NOMO-1 treated with dmso at 0.1 percent for 144 hours (cell line): ENCODE measurements around the gene SPHKAP.
"Not testable (repeated sequence)": the region's sequence is repeated elsewhere in the genome, so short reads cannot be mapped to it uniquely, and the experiment has no call there.

ENCODE experiments used
- DNase-seq: peaks from one replicate; lab custom pipeline; 2025; ENCODE audit not compliant: unreplicated experiment; lab: John Stamatoyannopoulos, UW

SPHKAP gene, protein sequence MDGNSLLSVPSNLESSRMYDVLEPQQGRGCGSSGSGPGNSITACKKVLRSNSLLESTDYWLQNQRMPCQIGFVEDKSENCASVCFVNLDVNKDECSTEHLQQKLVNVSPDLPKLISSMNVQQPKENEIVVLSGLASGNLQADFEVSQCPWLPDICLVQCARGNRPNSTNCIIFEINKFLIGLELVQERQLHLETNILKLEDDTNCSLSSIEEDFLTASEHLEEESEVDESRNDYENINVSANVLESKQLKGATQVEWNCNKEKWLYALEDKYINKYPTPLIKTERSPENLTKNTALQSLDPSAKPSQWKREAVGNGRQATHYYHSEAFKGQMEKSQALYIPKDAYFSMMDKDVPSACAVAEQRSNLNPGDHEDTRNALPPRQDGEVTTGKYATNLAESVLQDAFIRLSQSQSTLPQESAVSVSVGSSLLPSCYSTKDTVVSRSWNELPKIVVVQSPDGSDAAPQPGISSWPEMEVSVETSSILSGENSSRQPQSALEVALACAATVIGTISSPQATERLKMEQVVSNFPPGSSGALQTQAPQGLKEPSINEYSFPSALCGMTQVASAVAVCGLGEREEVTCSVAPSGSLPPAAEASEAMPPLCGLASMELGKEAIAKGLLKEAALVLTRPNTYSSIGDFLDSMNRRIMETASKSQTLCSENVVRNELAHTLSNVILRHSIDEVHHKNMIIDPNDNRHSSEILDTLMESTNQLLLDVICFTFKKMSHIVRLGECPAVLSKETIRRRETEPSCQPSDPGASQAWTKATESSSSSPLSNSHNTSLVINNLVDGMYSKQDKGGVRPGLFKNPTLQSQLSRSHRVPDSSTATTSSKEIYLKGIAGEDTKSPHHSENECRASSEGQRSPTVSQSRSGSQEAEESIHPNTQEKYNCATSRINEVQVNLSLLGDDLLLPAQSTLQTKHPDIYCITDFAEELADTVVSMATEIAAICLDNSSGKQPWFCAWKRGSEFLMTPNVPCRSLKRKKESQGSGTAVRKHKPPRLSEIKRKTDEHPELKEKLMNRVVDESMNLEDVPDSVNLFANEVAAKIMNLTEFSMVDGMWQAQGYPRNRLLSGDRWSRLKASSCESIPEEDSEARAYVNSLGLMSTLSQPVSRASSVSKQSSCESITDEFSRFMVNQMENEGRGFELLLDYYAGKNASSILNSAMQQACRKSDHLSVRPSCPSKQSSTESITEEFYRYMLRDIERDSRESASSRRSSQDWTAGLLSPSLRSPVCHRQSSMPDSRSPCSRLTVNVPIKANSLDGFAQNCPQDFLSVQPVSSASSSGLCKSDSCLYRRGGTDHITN (N-terminal part only)

DNA sequence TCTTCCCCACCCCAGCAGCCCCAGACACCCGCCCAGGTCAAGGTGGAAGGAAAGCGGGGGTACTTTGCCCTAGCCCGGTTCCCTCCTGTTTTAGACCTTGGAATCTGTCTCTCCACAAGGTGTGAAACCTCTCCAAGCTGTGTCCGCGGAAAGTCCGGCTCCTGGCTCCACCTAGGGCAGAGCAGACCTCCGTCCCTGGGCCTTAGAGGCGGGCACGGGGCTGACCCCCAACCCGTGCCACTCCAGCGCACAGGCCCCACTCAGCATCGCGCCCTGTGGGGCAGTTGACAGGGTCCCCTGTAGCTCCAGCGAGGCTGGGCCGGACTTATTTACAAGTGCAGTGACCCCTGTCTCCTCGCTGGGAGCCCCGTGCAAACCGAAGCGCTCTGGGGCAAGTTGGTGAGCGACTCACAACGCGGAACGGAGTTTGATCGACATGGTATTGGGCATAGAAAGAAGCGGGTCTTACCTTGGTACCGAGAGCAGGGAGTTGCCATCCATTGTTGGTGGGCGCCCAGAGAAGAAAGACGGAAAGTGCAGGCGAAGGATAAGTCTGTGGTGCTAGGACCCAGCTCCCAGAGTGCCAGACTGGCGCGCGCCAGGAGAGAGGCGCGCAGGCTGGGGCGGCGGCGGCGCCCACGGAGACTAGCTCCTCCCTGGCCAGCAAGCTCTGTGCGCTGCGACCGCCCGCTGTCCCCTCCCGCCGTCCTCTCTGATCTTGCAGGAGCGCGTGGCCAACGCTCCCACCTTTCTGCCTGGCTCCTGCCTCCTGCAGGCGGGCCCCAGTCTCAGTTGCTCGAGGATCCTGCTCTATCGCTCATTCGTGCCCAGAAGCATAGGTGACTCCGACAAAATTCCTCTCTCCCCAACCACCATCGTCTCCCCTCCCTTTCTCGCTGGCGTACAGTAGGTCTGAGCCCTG lies at the start of gene SPHKAP:
Gene SPHKAP, minus strand, starts transcription at position 590 of the 922 bp plus-strand sequence. Its CDS starts 89 bp downstream, at position 501.
- no peak for DNase-seq

DNA sequence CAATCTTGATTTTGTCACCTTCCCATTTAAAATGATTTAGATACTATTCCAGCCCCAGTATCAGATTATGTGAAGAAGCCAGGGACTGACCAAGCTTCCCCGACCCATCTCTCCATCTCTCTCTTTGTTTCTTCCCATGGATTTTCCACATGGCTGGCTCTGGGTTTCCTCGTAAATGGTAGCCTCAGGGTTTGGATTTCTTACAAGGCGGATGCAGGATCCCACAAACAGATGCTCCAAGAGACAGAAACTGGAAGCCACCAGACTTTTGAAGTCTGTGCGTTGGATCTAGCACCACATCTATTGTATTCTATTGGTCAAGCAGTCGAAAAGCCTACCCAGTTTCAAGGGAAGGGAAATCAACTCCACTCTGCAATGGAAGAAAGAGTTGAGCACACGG lies 46.0 kb upstream of the SPHKAP start:
- DNase-seq, result no peak

DNA sequence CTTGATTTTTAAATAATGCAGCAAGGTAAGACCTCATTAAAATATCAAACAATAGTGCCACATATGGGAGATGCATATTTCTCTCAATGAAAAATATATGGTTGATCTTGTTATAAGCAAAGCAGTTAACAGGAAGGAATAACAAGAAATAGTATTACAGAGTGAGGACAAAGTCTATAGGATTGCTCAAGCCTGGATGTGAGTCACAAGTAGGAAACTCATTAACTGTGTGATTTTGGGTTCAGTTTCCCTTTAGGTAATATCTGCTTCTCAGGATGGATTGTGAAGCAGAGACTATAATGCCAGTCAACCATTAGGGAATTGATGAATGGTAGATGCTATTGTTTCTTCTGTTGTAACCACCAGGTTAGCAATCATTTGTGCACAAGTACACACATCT lies 42.9 kb upstream of the SPHKAP start:
- DNase-seq, result no peak

DNA sequence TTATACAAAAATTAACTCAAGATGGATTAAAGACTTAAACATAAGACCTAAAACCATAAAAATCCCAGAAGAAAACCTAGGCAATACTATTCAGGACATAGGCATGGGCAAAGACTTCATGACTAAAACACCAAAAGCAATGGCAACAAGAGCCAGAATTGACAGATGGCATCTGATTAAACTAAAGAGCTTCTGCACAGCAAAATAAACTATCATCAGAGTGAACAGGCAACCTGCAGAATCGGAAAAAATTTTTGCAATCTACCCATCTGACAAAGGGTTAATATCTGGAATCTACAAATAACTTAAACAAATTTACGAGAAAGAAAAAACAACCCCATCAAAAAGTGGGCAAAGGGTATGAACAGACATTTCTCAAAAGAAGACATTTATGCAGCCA lies 37.1 kb upstream of the SPHKAP start:
- DNase-seq, result not testable (repeated sequence)

DNA sequence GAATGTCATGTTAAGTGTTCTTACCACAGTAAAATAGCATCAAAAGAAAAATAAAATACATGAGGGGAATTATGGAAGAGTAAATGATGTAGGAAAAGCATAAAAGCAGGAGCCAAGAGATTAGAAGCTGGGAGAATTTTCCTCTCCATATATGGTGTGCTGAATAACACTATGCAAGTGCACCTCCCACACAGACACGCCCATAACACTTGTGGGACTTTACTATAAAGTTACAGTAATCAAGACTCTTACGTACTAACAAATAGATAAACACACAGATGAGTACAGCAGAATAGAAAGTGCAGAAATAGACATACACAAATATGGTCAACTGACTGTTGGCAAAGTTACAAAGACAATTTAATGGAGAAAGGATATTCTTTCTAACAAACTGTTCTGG lies 16.0 kb upstream of the SPHKAP start:
- DNase-seq, result no peak

DNA sequence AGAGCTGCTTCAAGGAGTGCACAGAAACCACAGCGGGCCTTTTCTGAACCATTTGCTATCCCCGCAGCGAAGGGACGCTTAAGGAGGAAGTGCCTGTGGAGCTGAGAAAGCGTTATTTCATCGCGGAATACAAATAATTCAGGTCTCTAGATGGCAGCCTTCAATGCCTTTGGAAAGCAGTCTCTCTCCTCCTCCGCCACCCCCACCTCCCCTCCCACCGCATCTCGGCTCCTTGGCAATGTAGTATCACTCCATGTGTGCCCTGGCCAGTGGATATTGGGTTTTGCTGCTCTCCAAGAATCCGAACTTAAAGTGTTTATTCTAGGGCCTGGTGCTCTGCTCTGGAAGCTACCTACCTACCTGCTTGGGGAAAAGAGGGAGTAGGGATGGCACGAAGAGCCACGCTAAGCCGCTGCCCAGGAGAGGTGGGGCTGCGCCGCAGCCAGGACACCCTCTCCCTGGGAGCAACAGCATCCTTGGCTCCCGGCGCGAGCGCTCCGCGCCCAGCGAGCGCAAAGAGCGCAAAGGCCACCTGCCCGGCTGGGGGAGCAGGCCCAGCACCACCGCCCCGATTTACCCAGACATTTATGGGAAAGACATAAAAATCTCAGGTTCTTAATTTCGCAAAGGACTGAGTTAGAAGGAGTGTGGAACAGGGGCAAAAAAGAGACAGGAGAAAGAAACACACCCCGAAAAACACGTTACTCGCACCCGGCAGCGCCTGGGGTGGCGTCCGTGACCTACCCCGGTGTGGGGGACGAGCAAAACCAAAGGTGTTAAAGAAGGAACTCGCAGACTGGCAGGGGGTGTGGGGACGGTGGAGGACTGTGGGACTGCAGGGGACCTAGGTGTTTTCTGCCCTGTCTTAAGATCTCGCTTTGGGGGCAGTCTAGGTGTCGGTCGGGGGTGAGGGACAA lies 1.0 kb downstream of the SPHKAP start:
- no peak for DNase-seq

DNA sequence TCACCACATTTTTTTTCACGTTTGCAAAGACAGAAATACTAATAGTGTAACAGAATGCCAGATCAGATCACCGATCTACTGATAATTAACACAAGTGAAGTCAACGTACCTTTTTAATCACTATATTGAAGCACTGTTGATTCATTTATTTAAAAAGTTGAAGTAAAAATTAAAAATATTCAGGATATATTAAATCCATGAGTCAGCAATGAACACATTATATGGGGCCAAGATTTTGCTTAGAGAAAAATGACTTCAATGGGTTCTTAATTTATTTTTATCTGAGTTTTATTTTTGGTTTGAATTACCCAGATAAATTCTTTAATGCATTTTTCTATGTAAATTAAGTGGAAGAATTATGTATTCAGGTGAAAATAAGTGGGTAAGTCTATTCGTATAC lies 14.2 kb downstream of the SPHKAP start:
- DNase-seq, result no peak

DNA sequence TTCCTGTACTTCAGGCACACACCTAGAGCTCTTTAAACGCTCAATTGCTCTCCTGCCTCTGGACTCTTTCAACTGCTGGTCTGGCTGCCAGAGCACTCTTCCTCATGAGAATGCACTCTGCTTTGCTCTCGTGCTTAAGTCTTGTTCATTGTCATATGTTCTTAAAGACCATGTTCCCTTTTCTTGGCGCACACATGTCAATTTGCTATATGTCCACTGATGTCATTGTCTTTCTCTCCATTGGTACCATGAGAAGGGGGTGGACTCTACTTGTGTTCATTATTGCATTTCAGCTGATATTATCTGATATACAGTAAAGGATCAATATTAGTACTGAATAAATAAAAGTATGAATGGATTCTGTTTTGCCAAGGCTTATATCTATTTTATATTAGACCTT lies 16.8 kb downstream of the SPHKAP start:
- no peak for DNase-seq

DNA sequence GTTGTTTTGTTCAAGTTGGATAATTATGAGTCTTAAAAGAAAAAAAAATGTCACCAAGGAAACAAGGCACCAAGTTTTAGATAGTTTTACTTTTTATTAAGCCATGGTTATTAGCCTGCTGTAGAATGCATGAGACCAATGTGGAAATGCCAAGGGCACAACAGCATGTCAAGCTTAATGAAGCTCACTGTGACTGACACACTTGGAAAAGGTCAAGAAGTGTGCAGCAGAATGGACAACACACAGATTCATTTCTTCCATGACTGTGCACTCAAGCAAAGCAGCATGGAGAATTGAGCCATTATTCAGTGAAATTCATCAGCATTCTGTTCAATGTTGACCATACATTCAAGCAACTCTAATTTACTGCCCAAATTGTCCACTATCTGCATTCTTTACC lies 23.6 kb downstream of the SPHKAP start:
- DNase-seq, result no peak

DNA sequence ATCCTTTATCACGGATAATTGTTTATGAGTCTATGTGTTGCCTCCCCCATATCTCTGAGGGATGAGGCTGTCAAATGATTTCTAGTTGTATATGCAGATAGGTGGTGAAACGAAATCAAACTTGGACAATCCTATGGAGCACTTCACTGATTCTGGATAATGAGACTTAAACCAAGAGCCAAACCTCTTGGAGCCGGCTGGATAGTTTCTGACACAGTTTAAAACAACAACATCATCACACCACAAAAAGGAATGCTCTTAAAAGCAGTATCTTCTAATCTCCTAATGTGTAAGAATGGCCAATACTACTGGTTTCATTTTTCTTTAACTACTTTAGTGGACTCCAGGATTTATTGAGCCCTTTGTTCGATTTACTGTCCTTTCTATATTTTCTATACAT lies 36.5 kb downstream of the SPHKAP start:
- DNase-seq, result no peak

DNA sequence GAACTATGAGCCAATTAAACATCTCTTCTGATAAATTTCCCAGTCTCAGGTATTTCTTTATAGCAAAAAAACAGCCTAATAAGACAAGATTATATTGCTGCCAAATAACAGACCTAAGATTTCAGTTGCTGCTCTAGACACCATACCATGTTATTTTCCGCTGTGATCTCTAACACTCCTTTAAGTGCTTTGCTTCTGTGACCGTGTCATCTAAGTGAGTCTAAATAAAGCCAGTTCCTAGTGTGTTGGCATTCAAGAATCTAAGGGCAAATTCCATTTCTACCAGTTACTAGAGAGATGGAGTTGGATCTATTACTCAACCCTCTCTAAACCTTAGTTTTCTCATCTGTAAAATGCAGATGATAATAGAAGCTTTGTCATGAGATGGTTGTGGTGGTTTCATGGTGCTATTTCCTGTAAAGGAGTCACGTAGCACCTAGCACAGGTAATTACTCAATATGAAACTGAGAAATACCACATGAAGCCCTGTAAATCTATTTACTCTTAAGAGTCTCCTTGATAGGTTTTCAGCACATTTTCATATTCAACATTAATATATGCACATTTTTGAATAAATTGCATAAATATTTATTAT lies 40.5 kb downstream of the SPHKAP start:
- no peak for DNase-seq

DNA sequence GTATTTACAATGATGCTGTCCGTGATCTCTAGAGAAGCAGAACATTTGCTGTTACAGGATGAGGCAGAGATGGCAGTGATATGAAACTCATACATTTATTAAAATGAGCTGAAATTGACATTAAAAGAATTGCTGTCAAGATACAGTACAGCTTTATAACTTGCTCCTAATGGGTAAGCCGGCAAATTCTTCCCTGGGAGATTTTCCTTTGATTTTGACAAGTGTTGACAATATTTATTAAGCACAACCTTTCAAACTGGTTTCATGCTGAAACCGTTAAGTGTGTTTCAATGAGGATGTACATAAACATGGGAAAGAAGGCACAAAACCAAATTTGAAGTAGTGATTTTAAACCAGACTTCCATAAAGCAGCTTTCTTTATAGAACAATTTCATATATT lies 45.5 kb downstream of the SPHKAP start:
- DNase-seq, result no peak

DNA sequence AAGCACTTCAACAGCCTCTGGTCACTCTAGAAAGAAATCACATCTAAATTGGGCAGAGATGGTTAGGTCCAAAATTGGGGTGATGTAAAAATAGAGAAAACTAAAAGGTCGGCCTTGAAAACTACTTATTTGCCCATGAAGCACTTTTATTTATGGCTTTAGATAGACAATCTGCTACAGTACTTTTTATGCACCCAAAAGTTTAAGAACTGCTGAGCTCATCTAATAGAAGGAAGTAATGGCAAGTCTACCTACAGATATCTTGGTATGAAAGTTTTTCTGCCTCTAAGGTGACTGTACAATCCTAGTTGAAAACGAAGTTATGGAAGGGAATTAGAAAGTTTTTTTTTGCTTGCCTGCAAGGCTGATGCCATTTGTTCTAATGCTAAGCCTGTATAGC lies 46.2 kb downstream of the SPHKAP start:
- no peak for DNase-seq

DNA sequence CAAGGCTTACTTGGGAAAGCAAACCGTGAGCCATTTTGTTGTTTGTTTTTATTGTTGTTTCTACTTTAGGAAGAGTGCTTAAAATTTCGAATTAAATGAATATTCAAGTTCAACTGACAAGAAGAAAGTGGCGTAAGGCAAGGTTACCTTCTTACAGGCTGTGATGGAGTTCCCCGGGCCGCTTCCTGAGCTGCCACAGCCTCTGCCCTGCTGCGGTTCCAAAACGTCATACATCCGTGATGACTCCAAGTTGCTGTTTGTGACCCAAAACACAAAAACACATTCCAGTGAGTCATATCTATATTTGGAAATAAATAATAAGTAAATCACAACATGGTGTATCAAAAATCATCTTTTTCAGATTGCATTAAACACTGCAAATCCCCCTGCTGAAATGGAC lies 49.7 kb downstream of the SPHKAP start:
- no peak for DNase-seq

DNA sequence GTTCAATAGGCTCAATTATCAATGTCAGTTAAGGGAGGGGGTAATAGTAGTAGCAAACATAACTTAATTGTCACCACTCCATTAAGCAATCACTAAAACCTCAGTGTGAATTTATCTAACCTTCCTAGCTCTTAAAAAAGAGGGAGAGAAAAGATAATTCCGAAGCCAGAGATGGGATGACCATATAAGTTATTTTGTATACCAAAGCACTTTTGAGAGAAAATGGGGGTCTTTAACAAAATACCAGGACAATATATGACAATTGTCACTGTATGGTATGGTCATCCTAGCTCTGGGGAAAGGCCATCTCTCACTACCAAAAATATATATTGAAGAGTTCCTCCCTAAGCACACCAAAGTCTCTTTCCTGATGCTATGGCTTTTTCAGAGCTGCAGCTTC lies 55.1 kb downstream of the SPHKAP start:
- DNase-seq, result no peak

DNA sequence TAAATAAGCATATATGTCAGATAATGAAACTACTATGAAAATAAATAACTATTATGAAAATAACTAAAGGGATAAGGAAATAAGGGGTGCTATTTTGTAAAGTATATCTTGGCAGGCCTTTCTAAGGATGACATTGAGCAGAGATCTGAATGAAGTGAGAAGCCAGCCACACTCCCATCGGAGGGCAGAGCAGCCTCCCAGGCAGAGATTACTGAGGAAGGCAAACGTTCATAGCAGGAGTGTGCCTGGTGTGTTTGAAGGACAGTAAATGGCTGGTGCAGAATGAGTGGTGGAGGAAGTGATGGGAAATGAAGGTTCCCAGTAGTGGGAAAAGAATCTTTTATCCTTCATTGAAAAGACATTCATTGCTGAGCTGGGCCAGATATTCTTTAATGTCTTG lies 62.5 kb downstream of the SPHKAP start:
- DNase-seq, result no peak

DNA sequence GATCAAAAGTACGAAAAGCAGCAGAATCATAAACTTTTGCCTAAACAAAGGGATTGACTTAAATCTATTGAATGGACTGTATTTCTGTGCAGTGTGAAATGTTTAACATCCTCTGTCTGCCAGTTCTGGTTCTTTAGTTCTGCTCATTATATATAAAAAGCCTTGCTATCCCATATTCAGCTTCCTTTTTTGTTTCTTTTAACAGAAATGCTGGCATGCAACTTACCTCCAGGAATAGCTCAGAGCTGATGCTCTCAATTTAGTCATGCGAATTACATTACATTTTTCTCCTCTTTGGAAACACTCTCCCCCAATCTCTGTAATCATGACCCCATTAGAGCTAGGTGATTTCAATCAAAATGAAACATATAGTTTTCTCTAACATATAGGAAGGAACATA lies 73.6 kb downstream of the SPHKAP start:
- no peak for DNase-seq

DNA sequence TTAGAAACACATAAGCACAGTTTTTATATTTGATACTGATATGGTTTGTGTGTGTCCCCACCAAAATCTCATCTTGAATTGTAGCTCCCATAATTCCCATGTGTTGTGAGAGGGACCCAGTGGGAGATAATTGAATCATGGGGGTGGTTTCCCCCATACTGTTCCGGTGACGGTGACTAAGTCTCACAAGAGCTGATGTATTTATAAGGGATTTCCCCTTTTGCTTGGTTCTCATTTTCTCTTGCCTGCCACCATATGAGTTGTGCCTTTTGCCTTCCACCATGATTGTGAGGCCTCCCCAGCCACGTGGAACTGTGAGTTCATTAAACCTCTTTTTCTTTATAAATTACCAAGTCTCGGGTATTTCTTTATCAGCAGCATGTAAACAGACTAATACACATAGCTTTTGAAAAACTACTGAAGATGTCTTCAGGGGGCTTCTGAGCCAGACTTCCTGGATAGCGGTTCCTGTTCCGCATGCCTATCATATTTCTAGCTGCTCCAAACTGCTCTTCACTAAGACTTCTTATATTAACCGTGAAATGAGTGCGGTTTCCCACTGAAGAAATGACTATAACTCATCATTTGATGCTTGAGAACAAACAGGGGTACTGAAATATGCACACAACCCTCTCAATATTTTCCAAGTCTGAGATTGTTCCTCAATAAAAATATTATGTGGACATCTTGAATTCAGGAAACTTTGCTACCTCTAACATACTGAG lies 75.8 kb downstream of the SPHKAP start:
- DNase-seq, result no peak
